ENCODE data around the gene PLPPR4. TPM values are rescaled to one million over a fixed set of nuclear protein-coding genes. Genes with fewer than 3 reads are reported as not detected.
"Not testable (repeated sequence)": the region's sequence is repeated elsewhere in the genome, so short reads cannot be mapped to it uniquely, and the experiment has no call there.

Gene PLPPR4
- total RNA-seq = 1.7 TPM
- long read RNA-seq = 0 reads

- DNase-seq (ENCODE audit: low spot score) = no peak
Measured at GRCh38 chr1:99264201-99265021, at the start of gene PLPPR4. TSS of gene PLPPR4 (plus strand) at chr1:99264492. CDS start at chr1:99264594, 102 bp downstream.

GRCh38 chr1:99216956-99217355, 47.3 kb upstream of the PLPPR4 start:
- DNase-seq (ENCODE audit: low spot score) = no peak

GRCh38 chr1:99217599-99217998, 46.7 kb upstream of the PLPPR4 start:
- no peak for DNase-seq (ENCODE audit: low spot score)

GRCh38 chr1:99218572-99218971, 45.7 kb upstream of the PLPPR4 start:
- no peak for DNase-seq (ENCODE audit: low spot score)

- DNase-seq (ENCODE audit: low spot score) = no peak
Measured at GRCh38 chr1:99218999-99219398, 45.3 kb upstream of the PLPPR4 start.

GRCh38 chr1:99227056-99227897, 37.0 kb upstream of the PLPPR4 start:
- DNase-seq (ENCODE audit: low spot score) = no peak

- no peak for DNase-seq (ENCODE audit: low spot score)
Measured at GRCh38 chr1:99228153-99228552, 36.1 kb upstream of the PLPPR4 start.

- no peak for DNase-seq (ENCODE audit: low spot score)
Measured at GRCh38 chr1:99229122-99229521, 35.2 kb upstream of the PLPPR4 start.

- DNase-seq (ENCODE audit: low spot score) = no peak
Measured at GRCh38 chr1:99230695-99231094, 33.6 kb upstream of the PLPPR4 start.

- no peak for DNase-seq (ENCODE audit: low spot score)
Measured at GRCh38 chr1:99232172-99232571, 32.1 kb upstream of the PLPPR4 start.

- DNase-seq (ENCODE audit: low spot score) = no peak
Measured at GRCh38 chr1:99233446-99233845, 30.8 kb upstream of the PLPPR4 start.

GRCh38 chr1:99236756-99237155, 27.5 kb upstream of the PLPPR4 start:
- DNase-seq (ENCODE audit: low spot score) = no peak

GRCh38 chr1:99239690-99240089, 24.6 kb upstream of the PLPPR4 start:
- no peak for DNase-seq (ENCODE audit: low spot score)

GRCh38 chr1:99240621-99241020, 23.7 kb upstream of the PLPPR4 start:
- DNase-seq (ENCODE audit: low spot score) = no peak

GRCh38 chr1:99246152-99246551, 18.1 kb upstream of the PLPPR4 start:
- no peak for DNase-seq (ENCODE audit: low spot score)

GRCh38 chr1:99247199-99247598, 17.1 kb upstream of the PLPPR4 start:
- DNase-seq (ENCODE audit: low spot score) = no peak

GRCh38 chr1:99250728-99251127, 13.6 kb upstream of the PLPPR4 start:
- no peak for DNase-seq (ENCODE audit: low spot score)

GRCh38 chr1:99251308-99251707, 13.0 kb upstream of the PLPPR4 start:
- no peak for DNase-seq (ENCODE audit: low spot score)

GRCh38 chr1:99252630-99253029, 11.7 kb upstream of the PLPPR4 start:
- no peak for DNase-seq (ENCODE audit: low spot score)

- DNase-seq (ENCODE audit: low spot score) = not testable (repeated sequence)
Measured at GRCh38 chr1:99260402-99260801, 3.9 kb upstream of the PLPPR4 start.

GRCh38 chr1:99265124-99265523, 832 bp downstream of the PLPPR4 start:
- DNase-seq (ENCODE audit: low spot score) = no peak

GRCh38 chr1:99266726-99267125, 2.4 kb downstream of the PLPPR4 start:
- DNase-seq (ENCODE audit: low spot score) = no peak
